Measurements from ENCODE around the gene MED26.

Gene MED26

GRCh38 chr19:16542045-16542909 is 85.7 kb downstream of the MED26 start, which contains the start of gene CHERP:
CHERP (minus strand) TSS chr19:16542437; CDS start chr19:16542378, 59 bp downstream.
- H3K27ac ChIP-seq = peak within 1 kb of the TSS; percentile 96
- TF ChIP-seq CTCF (conservative IDR thresholded peaks at IDR 0.05) = no peak

GRCh38 chr19:16541526-16542044 is 86.4 kb downstream of the MED26 start:
- H3K27ac ChIP-seq = peak overlapping the region; percentile 96
- TF ChIP-seq CTCF (conservative IDR thresholded peaks at IDR 0.05) = no peak

- TF ChIP-seq CTCF (conservative IDR thresholded peaks at IDR 0.05) = no peak
- H3K27ac ChIP-seq = peak overlapping the region; percentile 96; the same call in 1 of the 2 replicates
These were observed 87.1 kb downstream of the MED26 start for GRCh38 chr19:16540948-16541347.

GRCh38 chr19:16537111-16537510 is 90.9 kb downstream of the MED26 start:
- no peak overlapping the region for H3K27ac ChIP-seq
- no peak for TF ChIP-seq CTCF (conservative IDR thresholded peaks at IDR 0.05)

- no peak for TF ChIP-seq CTCF (conservative IDR thresholded peaks at IDR 0.05)
These were observed 91.9 kb downstream of the MED26 start for GRCh38 chr19:16536130-16536529.

GRCh38 chr19:16535381-16535780 is 92.6 kb downstream of the MED26 start:
- TF ChIP-seq CTCF (conservative IDR thresholded peaks at IDR 0.05) = no peak

More at GRCh38 chr19:16536130-16536529, 91.9 kb downstream of the MED26 start:
- no peak overlapping the region for H3K27ac ChIP-seq

GRCh38 chr19:16532440-16533234 is 95.4 kb downstream of the MED26 start:
- no peak overlapping the region; the same call in 1 of the 2 replicates for H3K27ac ChIP-seq

More at GRCh38 chr19:16535381-16535780, 92.6 kb downstream of the MED26 start:
- H3K27ac ChIP-seq = no peak overlapping the region

More at GRCh38 chr19:16532440-16533234, 95.4 kb downstream of the MED26 start:
- no peak for TF ChIP-seq CTCF (conservative IDR thresholded peaks at IDR 0.05)
